GM10266 (cell line): ENCODE data around the gene IFIT1.
"Not testable (repeated sequence)": the region's sequence is repeated elsewhere in the genome, so short reads cannot be mapped to it uniquely, and the experiment has no call there.

Experiments used
- DNase-seq: peaks from one replicate; pipeline ENCODE4 v3.0.0; 2012; ENCODE audit errors: extremely low spot score
- TF ChIP-seq, protein P1 (sequence below): IDR thresholded peaks from 2 replicates; pipeline ENCODE4 v1.5.1; 2012; ENCODE audit warnings: mild to moderate bottlenecking, low read depth; ENCODE audit not compliant: control insufficient read depth, insufficient read depth; ENCODE audit errors: missing control alignments

Gene IFIT1

GRCh38 chr10:89389254-89389653 lies 3.2 kb upstream of the IFIT1 start:
- TF ChIP-seq, protein P1, sequence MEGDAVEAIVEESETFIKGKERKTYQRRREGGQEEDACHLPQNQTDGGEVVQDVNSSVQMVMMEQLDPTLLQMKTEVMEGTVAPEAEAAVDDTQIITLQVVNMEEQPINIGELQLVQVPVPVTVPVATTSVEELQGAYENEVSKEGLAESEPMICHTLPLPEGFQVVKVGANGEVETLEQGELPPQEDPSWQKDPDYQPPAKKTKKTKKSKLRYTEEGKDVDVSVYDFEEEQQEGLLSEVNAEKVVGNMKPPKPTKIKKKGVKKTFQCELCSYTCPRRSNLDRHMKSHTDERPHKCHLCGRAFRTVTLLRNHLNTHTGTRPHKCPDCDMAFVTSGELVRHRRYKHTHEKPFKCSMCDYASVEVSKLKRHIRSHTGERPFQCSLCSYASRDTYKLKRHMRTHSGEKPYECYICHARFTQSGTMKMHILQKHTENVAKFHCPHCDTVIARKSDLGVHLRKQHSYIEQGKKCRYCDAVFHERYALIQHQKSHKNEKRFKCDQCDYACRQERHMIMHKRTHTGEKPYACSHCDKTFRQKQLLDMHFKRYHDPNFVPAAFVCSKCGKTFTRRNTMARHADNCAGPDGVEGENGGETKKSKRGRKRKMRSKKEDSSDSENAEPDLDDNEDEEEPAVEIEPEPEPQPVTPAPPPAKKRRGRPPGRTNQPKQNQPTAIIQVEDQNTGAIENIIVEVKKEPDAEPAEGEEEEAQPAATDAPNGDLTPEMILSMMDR = peak; percentile 37
- DNase-seq = peak; percentile 11

DNA sequence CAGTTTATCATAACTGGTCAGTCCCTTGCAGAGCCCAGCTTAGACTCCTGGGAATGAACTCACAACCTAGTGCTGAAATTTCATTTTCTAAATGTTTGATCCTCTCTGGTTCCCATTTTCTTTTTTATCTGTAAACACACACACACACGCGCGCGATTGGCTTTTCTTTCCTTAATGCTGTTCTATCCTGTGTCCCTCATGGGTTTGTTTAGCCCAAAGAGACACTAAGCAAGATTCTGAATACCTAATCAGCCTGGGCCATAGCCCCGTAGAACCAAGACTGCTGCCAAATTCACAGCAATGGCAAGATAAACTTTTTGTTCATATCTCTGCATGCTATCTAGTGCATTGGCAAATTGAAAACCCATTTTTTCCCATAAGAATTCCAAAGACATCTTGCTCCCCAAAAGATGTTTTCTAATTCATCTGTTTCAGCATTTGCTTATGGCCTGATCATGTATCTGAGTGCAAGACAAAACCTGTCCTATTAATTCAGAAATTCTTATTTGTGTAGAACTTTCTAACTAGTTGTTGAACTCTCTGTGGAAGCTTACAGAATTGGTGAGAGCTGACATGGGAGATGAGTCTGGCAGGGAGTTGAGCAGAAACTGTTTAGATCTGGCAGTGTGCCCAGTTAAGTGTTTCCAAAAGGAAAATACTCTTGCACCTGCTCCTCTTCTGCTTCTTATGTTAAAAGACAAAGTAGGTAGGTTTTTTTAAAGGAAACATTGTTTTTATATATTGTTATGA lies 1.8 kb upstream of the IFIT1 start:
- DNase-seq = no peak
- TF ChIP-seq, protein P1 = no peak

DNA sequence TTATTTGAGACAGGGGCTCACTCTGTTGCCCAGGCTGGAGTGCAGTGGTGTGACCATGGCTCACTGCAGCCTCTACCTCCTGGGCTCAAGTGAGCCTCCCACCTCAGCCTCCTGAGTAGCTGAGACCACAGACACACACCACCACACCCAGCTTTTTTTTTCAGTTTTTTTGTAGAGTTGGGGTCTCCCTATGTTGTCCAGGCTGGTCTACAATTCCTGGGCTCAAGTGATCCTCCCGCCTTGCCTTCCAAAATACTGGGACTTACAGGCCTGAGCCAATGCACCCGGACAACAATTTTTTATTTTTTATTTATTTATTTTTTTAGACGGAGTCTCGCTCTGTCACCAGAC lies 1.2 kb upstream of the IFIT1 start:
- DNase-seq = not testable (repeated sequence)

DNA sequence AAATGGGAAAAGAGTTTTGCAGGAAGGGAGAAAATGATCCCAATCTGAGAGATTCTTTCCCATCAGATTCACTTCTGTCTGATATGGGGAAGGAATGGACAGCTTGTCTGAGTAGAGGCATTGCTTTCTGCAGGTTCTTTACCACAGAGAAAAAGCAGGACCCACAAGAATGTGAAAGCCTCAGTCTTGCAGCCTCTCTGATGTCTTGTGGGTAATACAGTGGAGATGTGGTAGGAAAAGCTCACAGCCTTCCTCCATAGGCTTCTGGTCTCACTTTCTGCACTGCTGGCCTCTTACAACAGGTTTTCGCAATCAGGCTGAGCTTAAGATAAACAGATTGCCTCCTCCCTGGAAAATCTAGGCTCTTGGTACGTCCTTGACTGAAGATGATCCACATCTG lies 551 bp downstream of the IFIT1 start:
- TF ChIP-seq, protein P1 = no peak
- no peak for DNase-seq

GRCh38 chr10:89393898-89394297 lies 1.5 kb downstream of the IFIT1 start:
- DNase-seq = no peak
- TF ChIP-seq, protein P1 = no peak

- TF ChIP-seq, protein P1 = no peak
Measured at GRCh38 chr10:89395141-89395540, 2.7 kb downstream of the IFIT1 start.

DNA sequence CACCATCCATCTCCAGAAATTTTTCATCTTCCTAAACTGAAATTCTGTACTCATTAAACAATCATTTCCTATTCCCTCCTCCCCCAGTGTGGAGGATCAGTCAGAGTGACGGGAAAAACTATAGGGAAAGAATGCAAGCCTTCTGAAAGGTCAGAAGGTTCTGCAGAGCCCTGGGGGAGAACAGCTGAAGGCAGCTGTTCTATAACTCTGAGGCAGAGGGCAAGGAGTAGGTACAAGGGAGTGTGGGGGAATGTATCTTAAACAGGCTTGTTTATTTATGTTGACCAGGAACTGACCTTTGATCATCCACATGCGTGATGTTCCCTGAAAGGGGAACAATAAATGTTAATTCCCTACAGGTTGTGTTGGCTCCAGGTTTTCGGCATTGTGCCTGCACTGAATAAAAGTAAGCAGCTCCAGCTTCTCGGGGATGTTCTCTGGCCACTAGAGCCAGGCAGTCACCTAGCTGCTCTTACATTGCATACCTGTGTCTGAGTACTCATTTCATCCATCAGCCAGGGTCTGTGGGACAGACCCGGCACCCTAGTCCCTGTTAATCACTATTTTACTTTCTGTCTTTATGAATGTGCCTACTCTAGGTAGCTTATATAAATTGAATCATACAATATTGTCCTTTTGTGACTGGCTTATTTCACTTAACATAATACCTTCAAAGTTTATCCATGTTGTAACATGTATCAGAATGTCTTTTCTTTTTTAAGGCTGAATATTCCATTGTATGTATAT lies 5.8 kb downstream of the IFIT1 start:
- DNase-seq = no peak
- TF ChIP-seq, protein P1 = no peak

More at GRCh38 chr10:89395141-89395540, 2.7 kb downstream of the IFIT1 start:
- no peak for DNase-seq

DNA sequence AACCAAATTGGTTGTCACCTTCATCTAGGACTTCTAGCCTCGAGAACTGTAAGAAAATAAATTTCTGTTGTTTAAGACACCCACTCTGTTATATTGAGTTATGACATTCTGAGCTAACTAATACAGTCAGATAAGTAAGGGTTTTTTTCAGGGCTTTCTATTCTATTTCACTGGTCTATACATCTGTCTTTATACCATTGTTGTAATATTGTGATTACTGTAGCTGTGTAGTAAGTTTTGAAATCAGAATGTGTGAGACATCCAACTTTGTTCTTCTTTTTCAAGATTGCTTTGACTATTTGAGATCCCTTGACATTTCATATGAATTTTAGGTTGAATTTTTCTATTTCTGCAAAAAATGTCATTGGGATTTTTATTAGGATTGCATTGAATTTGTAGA lies 7.5 kb downstream of the IFIT1 start:
- no peak for DNase-seq
- TF ChIP-seq, protein P1 = no peak
